Measurements from ENCODE around the gene DOCK3. TPM values are rescaled to one million over a fixed set of nuclear protein-coding genes. Genes with fewer than 3 reads are reported as not detected.

The DOCK3 gene
- total and polyA plus RNA-seq, 2 donors (not counting 3 experiments of a cell fraction or from before 2014, with no cell fraction given) = 0.08 to 0.13 TPM

GRCh38 chr3:50806031-50806430, 131.3 kb downstream of the DOCK3 start:
- H3K9me1 ChIP-seq (replicated peaks; ENCODE audit: control insufficient read depth, extremely low read depth, insufficient read depth, low read length) = no peaks in the 10 kb centered on the region
- no peak for FAIRE-seq
- TF ChIP-seq MYC (IDR thresholded peaks at IDR 0.05; ENCODE audit: low read depth, low read length) (no peak), CTCF (IDR thresholded peaks at IDR 0.05; ENCODE audit: extremely low read depth in 1 of 2, insufficient read depth in 1 of 2, low read depth in 1 of 2, low read length in 2 of 2) (no peak), EZH2 (IDR thresholded peaks at IDR 0.05; ENCODE audit: borderline replicate concordance, low read depth, low read length, severe bottlenecking) (no peak), GATA2 (IDR thresholded peaks at IDR 0.05; ENCODE audit: insufficient read depth, insufficient read length, low read depth, low read length) (no peak), JUN (IDR thresholded peaks at IDR 0.05; ENCODE audit: borderline replicate concordance, insufficient read depth, insufficient read length, low read depth) (no peak), MAX (IDR thresholded peaks at IDR 0.05; ENCODE audit: insufficient read depth, insufficient read length) (no peak), POLR2AphosphoS5 (IDR thresholded peaks at IDR 0.05; ENCODE audit: insufficient read depth, low read depth, low read length) (no peak), POLR2A (IDR thresholded peaks at IDR 0.05; ENCODE audit: low read depth, low read length) (no peak), FOS (IDR thresholded peaks at IDR 0.05; ENCODE audit: borderline replicate concordance, insufficient read depth, low read length) (no peak)

More at GRCh38 chr3:50806031-50806430, 131.3 kb downstream of the DOCK3 start:
- Histone ChIP-seq H3K4me1 (ENCODE audit: control insufficient read depth, extremely low read depth, insufficient read depth, low read length) (no peaks in the 10 kb centered on the region), H3K9me3 (replicated peaks; ENCODE audit: control insufficient read depth, insufficient read depth, low read length) (no peaks in the 10 kb centered on the region), H3K79me2 (ENCODE audit: control insufficient read depth, insufficient read depth, low read length) (no peaks in the 10 kb centered on the region), H3K4me3 (replicated peaks in 1 of 3; ENCODE audit: insufficient read depth in 1 of 3, low read depth in 1 of 3, low read length in 3 of 3) (no peak overlapping the region), H4K20me1 (replicated peaks; ENCODE audit: control insufficient read depth, extremely low read depth, insufficient read depth, low read length) (no peaks in the 10 kb centered on the region), H3K9ac (replicated peaks; ENCODE audit: extremely low read depth, insufficient read depth, low read length) (no peak overlapping the region), H3K27ac (ENCODE audit: insufficient read depth, low read depth, low read length) (no peak overlapping the region), H2AFZ (ENCODE audit: low read depth, low read length) (no peak overlapping the region), H3K4me2 (ENCODE audit: insufficient read depth, low read length) (no peak overlapping the region), H3K36me3 (ENCODE audit: control insufficient read depth in 2 of 2, extremely low read depth in 1 of 2, insufficient read depth in 2 of 2, low read length in 2 of 2) (no peaks in the 10 kb centered on the region), H3K27me3 (ENCODE audit: control insufficient read depth in 2 of 2, insufficient read depth in 2 of 2, low read length in 2 of 2) (no peaks in the 10 kb centered on the region)
- no peak for DNase-seq (ENCODE audit: low read depth, low spot score)
- CTCF ChIA-PET = no interaction called here
- POLR2A ChIA-PET = no interaction called here
- BruUV-seq (replicated peaks) = no TSS peak
- intact Hi-C loops (cut with micrococcal nuclease) (no loop called here), dilution Hi-C loops (cut with MboI; ENCODE audit: extremely low pct_ligation_motif_present, low sequenced_read_pairs) (no loop called here)

Measured in endothelial cell of umbilical vein (primary cell).